HL-60/S4 treated with retinoic acid at 250 ng/mL for 4 days and 3 days (cell line): ENCODE results near the gene DKKL1.
"Not testable (repeated sequence)": the region's sequence is repeated elsewhere in the genome, so short reads cannot be mapped to it uniquely, and the experiment has no call there.

Experiments used
- in situ Hi-C: fragments of 300-500 bp; cut with MboI; formaldehyde crosslinking; loops from 2 replicates; pipeline ENCODE4 v1.7.0; 2022; ENCODE audit warnings: low sequenced_read_pairs

The DKKL1 gene

DNA sequence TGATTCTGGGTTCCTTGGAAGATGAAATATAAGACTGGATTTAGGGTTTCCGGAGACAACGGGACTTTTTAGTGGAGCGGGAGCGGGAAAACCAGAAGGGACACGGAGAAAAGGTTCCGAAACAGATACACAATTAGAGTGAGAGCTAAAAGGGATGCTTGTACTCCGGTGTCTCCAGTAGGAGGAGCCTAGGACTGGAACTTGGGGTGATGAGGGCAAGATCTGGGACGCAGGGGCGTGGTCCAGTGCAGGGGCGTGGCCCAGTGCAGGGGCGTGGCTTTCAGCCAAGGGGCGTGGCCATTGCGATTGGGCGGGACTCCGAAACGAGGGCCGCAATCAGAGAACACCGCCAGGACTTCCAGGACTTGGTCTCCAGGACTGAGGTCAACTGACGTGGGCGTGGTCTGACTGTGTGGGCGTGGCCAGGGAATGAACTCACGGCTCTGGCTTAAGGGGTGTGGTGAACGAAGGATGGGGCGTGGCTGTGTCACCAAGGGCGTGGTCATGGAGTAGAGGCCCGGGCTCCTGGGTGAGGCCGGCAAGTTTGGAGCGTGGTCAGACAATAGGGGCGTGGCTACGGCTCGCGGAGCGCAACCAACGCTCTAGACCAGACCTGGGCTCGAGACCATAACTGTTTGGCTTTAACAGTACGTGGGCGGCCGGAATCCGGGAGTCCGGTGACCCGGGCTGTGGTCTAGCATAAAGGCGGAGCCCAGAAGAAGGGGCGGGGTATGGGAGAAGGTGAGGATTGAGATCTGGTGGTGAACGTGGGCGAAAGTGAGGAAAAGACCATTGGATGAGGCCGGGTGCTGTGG is at the start of gene DKKL1:
Gene DKKL1 (plus strand): TSS at position 610 of the 815 bp plus-strand sequence. CDS start 122 bp downstream, at position 732.
- in situ Hi-C loops = no loop called here

DNA sequence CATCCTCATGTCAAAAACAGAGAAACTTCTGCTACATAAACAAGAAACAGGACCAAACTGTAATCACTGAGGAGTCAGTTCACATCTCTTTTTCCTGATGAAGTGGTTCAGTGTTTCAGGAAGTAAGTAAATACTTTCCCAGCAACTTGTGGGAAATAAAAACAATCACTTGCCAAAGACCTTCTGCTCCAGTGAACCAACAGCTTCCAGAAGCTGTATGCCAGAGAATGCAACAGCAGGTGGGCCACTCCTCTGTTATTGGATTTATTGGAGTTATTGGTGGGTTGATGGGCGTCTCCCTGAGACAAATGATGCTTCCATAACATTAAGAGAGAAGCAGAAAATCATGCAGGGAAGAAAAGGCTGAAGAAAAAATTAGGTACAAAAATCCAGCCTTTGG is 48.6 kb upstream of the DKKL1 start:
- in situ Hi-C loops = no loop called here

DNA sequence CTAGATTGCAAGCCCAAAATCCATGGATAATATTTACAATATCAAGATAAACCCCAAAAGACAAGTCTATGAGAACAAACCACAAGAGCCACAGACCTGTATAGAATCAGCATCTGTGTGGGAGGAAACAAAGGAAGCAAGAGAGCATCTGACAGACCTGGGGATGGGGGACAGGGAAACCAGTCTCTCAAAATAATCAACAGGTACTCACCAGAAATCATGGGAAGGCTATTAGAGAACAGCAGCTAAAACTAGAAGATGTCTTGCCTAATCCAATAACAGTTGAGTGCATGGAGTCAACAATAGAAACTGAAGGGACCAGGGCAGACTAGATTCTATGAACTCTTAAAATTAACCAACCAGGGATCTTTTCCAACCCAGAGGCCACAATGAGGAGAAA is 47.4 kb upstream of the DKKL1 start:
- in situ Hi-C loops = no loop called here

DNA sequence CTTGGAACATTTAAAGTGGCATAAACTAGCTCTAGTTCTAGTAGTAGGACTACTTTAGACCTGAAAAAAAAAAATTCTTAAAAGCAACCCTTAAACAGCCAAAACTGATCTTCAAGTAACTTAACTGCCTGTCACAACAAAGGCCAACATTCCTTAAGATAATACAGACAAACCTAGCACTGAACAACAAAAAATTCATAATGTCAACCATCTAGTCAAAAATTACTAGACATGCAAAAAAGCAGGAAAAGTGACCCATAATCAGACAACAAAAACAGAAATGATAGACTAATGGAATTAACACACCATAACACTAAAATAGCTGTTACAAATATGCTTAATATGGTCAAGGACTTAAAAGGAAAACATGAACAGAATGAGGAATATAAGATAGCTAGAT is 45.4 kb upstream of the DKKL1 start:
- in situ Hi-C loops = no loop called here

- in situ Hi-C loops = no loop called here
Observed at GRCh38 chr19:49324801-49325576, 38.7 kb upstream of the DKKL1 start, which contains the start of gene SLC6A16. SLC6A16 (minus strand) TSS chr19:49325191; CDS start chr19:49311347, 13,844 bp downstream.

DNA sequence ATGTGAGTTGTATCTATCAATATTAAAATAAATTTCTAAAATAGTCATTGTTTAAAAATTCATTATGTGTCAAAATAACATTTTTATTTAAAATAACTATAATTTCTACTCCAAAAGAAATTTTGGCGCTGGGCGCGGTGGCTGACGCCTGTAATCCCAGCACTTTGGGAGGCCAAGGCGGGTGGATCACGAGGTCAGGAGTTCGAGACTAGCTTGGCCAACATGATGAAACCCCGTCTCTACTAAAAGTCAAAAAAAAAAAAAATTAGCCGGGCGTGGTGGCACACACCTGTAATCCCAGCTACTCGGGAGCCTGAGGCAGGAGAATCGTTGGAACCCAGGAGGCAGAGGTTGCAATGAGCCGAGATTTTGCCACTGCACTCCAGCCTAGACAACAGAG is 37.9 kb upstream of the DKKL1 start:
- in situ Hi-C loops = not testable (repeated sequence)

DNA sequence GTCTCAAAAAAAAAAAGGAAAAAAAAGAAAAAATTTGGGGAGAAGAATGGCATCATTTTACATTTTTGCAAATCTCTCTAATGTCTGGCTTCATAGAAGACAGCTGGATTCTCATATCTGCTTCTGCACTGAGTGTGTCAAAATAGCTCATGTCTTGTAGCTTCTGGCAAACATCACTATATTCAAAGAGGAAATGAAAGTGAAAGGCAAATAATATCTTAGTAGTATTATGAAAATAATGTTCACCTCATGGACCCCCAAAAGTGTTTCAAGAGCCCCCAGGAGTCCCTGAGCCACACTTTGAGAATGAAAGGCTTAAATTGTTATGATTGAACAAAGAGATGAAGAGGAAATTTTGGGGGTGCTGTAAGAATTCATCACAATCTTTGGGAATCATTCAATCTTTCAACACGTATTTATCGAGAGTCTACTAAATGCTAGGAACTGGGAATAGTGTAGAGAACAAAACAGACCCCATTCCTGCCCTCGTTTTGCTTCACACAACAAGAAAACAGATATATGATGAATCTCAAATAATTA is 37.4 kb upstream of the DKKL1 start:
- in situ Hi-C loops = no loop called here

- in situ Hi-C loops = no loop called here
Observed at GRCh38 chr19:49327878-49328544, 35.7 kb upstream of the DKKL1 start.

DNA sequence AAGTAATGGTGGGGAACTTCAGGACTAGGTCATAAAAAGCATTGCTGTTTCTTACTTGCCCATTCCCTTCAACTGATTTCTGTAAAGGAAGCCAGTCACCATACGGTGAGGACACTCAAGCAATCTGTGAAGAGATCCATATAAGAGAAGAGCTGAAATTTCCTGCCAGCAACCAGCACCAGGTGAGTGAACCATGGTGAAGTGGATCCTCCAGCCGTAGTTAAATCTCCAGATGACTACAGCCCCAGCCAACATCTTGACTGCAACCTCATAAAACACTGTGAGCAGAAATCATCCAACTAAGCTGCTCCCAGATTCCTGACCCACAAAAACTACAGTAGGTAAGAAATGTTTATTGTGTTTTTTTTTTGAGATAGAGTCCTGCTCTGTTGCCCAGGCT is 34.9 kb upstream of the DKKL1 start:
- in situ Hi-C loops = no loop called here

DNA sequence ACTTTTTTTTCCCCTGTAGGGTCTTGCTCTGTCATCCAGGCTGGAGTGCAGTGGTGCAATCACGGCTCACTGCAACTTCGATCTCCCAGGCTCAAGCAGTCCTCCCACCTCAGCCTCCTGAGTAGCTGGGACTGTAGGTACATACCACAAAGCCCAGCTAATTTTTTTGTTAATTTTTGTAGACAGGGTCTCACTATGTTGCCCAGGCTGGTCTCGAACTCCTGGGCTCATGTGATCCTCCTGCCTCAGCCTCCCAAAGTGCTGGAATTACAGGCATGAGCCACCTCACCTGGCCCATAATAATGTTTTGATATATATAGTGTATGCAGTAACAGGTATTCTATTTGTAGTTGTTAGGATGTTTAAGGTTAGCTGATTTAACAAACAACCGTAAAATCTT is 32.5 kb upstream of the DKKL1 start:
- in situ Hi-C loops = not testable (repeated sequence)

DNA sequence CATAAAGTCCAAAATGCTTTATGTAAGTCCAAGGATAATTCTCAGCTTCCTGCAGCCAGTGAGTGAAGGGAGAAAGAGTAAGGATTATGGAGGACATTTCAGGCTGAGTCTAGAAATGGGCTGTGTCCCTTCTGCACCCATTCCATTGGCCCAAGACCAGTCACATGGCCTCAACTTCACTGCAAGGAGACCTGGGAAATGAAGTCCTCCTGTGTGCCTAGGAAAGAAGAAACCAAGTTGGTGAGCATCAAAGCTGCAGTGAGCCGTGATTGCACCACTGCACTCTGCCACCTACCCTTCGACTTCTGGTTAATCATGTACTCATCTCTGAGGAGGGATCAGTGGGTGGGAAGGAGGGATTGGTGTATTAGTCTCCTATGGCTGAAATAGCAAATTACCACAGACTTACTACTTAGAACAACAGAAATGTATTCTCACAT is 32.0 kb upstream of the DKKL1 start:
- in situ Hi-C loops = no loop called here

DNA sequence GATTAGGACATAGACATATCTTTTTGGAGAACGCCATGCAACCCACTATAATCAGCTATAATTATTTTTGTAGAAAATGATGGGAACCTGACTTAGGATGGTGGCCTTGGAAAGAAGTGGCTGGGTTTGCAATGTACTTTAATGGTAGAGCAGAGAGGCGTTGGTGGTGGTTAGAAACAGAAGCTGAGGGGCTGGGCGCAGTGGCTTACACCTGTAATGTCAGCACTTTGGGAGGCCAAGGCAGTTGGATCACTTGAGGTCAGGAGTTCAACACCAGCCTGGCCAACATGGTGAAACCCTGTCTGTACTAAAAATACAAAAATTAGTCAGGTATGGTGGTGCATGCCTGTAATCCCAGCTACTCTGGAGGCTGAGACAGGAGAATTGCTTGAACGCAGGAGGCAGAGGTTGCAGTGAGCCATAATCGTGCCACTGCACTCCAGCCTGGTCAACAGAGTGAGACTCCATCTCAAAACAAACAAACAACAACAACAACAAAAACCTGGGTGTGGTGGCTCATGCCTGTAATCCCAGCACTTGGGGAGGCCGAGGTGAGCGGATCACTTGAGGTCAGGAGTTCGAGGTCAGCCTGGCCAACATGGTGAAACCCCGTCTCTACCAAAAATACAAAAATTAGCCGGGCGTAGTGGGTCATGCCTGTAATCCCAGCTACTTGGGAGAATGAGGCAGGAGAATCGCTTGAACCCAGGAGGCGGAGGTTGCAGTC is 30.8 kb upstream of the DKKL1 start:
- in situ Hi-C loops = not testable (repeated sequence)

- in situ Hi-C loops = no loop called here
Observed at GRCh38 chr19:49333418-49333805, 30.3 kb upstream of the DKKL1 start.

GRCh38 chr19:49333811-49334288 is 29.8 kb upstream of the DKKL1 start:
- in situ Hi-C loops = no loop called here

GRCh38 chr19:49335071-49335783 is 28.4 kb upstream of the DKKL1 start, which contains the start of gene CD37:
CD37 (plus strand) TSS chr19:49335406; CDS start chr19:49335541, 135 bp downstream.
- in situ Hi-C loops = no loop called here

- in situ Hi-C loops = no loop called here
Observed at GRCh38 chr19:49335784-49336481, 27.7 kb upstream of the DKKL1 start.

- in situ Hi-C loops = no loop called here
Observed at GRCh38 chr19:49336482-49337266, 27.0 kb upstream of the DKKL1 start.
